KBM-7 (cell line): ENCODE measurements around the gene RAPGEF5.

Source experiments
- DNase-seq: peaks from one replicate; pipeline ENCODE4 v3.0.0-alpha.2; 2015
- in situ Hi-C: fragments of 300-500 bp; cut with MboI; formaldehyde crosslinking; loops from 2 replicates; pipeline ENCODE4 v1.14.3; 2020; ENCODE audit warnings: low sequenced_read_pairs, low pct_unique_long_range_greater_than_20kb, mixed read lengths

The RAPGEF5 gene

DNA sequence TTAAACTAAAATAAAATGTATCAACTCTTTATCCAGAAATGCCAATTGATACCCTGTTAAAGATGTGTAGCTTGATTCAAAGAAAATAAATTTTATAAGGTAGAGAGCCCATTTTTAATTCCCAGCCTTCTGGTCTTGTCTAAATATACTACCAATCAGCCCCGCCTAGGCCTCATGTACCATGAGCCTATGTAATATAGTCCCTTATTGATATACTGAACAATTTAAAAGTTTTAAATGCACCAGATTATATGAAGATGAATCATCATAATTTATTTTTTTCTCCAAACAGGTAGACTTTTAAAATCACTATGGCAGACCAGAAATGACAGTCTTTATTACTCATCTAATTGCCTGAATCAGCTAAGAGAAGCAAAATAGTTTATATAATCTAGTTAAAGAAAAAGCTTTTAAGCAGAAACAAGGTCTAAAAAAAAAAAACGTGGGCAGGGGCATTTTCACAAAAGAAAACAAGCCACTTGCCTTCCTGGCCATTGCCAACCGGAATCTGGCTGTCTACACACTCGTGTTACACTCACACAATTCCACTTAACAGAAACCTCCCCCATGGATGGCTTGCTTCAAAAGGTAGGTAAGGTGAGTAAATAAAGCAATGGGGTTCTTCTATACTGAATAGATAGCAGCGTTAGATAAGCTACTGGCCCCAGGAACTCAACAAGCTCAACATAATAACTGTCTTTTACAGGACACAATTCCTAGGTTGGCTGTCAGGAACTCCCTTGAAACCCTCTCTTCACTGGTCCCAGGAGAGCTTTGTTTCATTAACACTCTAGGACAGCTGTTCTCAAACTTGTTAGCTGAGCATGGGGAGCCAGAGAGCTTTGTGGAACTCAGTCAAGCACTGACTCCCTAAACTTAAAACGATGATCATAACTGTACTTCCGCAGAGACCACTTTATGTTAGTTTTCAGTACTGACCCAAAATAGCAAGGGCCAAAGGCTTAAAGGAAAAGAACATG, 37.2 kb downstream of the RAPGEF5 start:
- in situ Hi-C loops, result no loop called here
- DNase-seq, result no peak

DNA sequence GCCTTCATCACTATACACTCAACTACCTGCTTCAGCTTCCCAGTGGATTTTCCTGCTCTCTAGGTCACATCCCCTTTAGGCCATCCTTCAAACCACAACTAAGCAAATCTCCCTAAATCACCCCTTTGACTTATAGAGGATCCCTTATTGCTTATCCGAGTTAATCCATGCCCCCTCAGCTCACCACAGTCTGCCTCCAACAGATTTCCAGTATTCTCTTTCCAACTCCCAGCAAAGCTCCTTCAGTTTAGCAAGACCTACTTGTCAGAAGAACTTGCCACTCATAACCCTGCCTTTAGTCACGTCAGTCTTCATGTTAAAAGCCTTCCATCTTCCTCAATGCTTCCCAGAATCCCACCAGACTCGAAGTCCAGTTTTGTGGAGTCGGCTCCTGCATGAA, 38.6 kb downstream of the RAPGEF5 start:
- in situ Hi-C loops, result no loop called here
- DNase-seq, result no peak

DNA sequence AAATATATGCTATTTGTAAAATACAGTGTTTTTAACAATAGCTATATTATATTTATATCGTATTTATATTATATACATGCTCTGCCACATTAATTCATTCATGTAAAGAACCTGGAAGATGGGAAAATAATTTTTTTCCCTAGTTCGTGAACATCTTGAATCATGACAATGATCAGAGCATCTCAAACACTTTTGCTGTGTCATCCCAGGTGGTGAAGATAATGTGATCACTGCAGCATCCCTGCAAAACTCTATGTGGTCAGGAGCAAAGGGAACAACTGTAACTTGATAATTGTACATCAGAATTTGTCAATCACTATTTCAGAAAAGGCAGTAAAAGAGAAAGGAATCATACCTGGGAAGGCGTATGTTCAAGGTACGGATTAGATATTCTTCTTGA, 39.3 kb downstream of the RAPGEF5 start:
- in situ Hi-C loops, result no loop called here
- DNase-seq, result no peak

DNA sequence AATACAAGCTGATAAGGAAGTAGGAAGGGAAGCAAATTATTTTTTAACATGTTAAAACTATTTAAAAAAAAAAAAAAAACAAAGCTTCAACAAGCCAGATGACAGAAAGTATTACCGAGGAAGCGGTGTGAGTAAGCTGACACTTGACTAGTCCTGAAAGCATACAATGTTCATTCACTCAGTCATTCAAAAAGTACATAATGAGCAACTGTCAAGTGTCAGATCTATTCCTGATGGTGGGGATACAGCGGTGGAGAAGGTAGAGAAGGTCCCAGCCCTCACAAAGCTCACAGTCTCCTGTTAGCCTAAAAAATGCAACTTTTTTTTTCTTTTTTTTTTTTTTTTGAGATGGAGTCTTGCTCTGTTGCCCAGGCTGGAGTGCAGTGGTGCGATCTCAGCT, 40.0 kb downstream of the RAPGEF5 start:
- in situ Hi-C loops, result no loop called here
- no peak for DNase-seq

DNA sequence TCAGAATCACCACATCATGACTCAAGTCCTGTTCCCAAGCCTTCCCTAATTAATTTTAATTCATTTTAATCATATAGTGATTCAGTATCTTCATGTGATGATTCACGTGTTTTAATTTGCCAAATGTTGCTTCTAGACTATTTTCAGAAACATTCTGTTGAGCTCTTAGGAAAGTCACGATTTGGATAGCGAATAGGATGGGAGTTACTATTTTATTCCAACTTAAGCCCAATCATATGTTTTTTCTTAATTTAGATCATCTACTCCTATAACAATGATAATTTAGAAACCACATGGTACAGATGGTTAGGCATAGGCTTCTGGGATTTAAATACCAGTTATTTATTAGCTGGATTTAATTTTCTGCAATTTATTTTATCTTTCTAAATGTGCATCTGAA, 49.1 kb downstream of the RAPGEF5 start:
- in situ Hi-C loops, result no loop called here
- no peak for DNase-seq

DNA sequence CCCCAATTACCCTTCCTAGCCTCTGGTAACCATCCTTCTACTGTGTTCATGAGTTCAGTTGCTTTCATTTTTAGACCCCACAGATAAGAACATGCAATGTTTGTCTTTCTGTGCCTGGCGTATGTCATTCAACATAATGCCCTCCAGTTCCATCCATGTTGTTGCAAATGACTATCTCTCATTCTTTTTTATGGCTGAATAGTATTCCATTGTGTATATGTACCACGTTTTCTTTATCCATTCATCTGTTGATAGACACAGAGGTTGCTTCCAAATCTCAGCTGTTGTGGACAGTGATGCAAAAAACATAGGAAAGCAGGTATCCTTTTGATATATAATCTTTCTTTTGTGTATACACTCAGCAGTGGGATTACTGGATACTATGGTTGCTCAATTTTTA, 51.2 kb downstream of the RAPGEF5 start:
- DNase-seq, result no peak
- in situ Hi-C loops, result no loop called here

DNA sequence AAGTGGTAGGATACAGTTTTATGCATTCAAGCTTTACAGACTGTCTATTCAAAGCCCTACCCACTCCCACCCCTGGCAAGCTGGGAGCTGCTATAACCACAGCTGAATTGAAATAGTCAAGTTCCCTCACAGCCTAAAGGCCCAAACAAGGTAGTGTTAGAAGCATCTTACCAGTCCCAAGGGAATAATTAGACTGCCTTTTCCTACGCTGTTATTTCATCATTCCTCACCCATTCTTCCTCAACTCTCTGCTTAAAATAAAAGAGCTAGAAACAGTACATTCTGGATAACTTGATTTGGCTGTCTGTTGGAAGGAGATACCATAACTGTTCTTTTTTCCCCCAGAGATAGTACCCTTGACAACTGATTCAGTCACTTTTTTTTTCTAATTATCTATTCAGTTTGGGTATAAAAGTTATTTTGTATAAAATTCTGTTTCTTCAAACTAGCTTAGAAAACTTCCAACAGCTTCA, 54.0 kb downstream of the RAPGEF5 start:
- in situ Hi-C loops, result no loop called here
- no peak for DNase-seq

DNA sequence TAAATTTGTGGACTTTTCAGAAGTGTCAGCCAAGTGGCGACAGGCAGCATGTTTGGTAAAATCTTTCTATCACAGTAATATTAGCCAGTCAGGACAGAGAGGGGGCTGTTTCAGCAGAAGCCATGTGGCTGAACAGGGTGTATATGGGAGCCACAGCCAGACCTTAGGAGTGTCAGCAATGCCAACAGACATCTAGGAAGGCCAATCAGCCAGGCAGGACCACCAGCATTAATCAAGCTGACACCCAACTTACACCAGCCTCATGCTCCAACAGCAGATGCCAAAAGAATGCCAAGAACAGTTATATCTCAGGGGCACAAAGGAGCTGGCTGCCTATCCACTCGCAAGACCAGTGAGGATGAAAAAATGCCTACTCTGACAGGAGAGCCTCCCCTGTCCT, 54.8 kb downstream of the RAPGEF5 start:
- DNase-seq, result no peak
- in situ Hi-C loops, result no loop called here

DNA sequence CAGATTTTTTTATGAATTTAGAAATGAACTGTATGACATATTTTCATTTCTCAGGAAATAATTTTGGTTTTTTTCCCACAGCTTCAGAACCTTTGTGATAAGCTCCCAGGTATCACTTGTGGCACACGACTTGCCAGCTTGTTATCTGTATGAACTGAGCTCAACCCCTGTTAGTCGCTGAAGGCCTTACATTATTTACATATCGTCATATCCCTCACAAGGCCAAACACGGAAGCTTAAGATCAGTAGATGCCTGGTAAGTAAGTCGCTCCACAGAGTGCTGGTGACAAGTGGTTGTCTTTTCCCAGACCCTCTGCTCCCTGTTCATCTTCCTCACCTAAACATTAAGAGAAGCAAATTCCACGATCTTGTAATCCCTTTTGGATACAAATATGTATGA, 55.2 kb downstream of the RAPGEF5 start:
- DNase-seq, result no peak
- in situ Hi-C loops, result no loop called here

DNA sequence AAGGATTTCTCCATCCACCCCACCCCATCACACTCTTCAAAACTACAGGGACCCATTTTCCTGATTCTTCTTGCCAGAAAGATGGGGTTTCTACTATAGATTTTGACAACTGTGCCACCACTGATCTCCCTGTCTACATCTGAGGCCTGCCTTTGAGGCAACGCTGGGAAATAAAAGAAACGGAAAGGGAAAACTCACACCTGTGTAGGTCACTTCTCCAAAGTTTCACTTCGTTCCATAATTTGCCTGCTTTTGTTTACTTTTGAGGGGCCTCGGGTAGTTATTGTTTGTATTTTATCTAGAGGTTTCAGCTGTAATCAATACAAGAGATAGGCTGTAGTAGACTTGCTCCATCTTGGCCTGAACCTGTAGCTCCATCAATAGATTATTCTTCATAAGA, 56.1 kb downstream of the RAPGEF5 start:
- in situ Hi-C loops, result no loop called here
- no peak for DNase-seq

DNA sequence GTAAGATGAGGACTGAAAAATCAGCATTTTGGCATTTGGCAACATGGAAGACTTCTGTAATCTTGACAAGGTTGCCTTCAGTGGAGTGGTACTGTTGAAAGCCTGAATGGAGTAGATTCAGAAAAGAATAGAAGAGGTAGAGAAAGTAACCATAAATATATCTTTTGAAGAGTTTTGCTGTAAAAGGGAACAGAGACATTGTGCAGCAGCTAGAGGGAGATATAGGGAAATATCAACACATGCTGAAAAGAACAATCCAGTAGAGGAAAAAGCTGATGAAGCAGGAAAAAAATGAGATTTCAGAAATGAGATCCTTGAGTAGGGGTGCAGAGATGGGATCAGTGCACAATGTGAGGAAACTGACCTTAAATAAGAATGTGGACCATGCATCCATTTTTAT, 60.0 kb downstream of the RAPGEF5 start:
- no peak for DNase-seq
- in situ Hi-C loops, result no loop called here

DNA sequence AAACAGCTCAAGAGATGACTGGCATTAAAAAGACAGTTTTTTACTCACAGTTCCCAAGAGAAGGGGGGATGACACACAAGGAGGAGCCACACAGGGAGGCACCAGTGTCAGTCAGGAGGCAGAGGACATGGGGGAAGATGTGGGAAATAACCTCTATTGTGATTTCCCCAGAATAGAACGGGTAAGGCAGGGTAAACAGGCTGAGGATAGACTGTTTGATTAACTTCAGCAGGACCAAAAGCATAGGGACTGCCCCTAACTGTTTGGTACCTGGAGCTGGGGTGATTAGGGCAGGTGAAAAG, 60.7 kb downstream of the RAPGEF5 start:
- no peak for DNase-seq
- in situ Hi-C loops, result no loop called here

DNA sequence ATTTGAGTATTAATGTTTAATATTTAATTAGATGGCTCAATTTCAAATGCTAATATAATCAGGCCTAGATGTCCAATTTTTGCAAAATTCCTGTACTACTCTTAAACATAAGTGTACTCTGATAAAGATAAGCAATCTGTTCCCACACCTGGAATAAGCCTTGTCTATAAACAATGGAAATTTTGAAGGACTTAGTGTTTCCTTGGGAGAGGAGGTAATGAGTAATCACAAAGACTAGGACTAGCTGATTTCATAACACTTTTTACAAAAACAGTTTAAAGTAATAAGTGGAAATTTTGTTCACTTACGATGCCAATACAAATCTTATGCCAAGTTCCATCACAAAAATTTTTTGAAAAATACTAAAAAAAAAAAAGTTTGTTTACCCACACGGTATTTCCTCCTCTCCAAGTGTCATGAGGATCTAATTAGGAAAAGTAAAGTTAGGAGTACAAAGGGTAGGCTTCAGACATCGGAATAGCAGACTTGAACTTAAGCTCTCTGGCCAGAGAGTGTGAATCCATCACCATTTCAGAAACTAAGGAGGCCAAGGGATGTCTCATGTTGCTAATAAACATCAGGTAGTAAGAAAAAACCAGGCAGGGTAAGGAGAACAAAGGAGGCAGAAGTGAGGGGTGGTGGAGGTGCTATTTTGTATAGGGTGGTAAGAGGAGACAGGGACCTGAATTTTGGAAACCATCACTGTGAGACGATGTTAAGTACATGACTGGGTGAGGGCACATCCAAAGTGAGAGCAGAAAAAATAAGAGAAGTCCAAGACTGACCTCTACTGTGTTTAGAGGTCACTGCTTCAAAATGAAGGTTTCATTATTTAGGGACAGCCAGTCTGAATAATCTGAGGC, 61.3 kb downstream of the RAPGEF5 start:
- DNase-seq, result no peak
- in situ Hi-C loops, result no loop called here

DNA sequence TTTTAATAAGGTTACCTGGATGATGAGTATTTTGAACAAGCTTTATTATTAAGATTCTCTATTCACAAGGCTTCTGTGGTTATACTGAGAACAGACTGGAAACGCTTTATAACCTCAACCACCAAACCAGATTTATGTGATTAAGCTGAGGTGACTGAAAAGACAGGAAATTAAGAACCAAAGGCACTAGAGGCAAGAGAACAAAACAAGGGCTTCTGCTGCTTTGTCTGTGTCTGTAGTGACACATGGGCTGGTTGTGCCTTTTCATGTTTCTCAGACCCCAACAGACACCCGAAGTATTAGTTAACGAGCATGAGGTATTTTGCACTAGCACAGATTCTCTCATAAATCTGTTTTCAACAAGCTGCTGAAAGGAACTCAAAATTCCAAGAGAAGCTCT, 64.4 kb downstream of the RAPGEF5 start:
- no peak for DNase-seq
- in situ Hi-C loops, result no loop called here

DNA sequence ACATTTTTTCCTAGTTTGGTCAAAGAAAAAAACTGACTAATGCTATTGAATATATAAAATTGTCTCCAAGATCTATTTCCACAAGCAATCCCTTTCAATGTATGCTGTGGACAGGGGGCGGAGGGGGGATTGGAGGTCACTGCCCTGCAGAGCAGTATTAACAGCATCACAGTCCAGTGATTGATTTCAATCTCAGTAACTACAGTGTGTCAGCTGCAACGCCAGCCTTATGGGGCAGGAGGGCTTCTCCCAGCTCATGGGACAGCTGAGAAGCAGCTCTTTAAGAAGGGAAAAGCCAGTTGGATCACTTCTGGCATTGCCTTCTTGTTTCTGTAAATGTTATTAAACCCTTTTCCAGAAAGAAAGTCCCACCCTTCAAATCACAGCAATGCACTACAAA, 65.0 kb downstream of the RAPGEF5 start:
- in situ Hi-C loops, result no loop called here
- DNase-seq, result no peak

DNA sequence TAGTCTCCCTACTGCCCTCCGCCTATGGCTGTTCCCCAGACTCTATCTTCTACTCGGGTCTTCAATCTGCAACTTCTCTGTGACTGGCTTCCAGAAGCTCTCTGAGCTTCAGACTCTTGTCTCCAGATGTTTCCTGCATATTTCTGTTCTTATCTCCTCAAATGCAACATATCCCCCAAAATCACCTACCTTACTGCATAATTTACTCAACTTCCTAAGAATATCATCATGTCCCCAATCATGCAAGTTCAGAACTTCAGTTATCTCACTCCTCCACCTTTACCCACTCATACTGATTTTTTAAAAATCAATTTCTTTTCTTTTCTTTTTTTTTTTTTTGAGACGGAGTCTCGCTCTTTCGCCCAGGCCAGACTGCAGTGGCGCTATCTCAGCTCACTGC, 68.8 kb downstream of the RAPGEF5 start:
- no peak for DNase-seq
- in situ Hi-C loops, result no loop called here

DNA sequence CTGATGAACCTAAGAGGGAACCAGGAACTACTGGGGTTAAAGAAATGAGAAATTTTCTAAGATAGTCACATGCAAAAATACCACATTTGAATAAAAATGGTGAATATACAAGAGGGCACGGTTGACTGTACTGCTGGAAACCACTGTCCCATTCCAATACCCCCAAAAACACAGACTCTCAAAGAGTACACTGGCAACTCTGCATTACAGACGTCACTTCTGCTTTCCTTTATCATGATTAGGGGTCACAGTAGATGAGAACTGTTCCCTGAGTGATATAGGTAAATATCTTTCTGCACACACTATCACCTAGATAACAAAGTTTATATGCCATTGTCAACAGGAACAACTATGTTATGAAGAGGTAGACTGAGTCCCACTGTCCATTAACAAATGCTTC, 69.5 kb downstream of the RAPGEF5 start:
- DNase-seq, result no peak
- in situ Hi-C loops, result no loop called here

DNA sequence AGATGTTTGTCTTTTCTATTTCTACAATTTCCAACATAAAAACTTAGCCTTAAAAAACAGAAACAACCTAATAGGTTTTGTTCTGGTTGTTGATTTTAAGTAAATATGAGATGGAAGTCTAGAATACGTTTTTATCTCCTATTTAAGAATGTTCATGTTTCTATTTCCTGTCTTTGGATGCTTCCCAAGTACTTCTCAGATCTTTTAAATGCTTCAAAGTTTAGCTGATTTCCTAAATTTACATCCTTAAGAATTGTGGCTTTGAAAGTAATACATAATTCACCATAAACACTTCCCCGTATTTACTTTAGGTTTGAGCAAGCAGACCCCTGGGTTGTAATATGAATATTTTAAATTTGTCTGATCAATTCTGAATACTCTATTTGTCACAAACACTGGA, 70.5 kb downstream of the RAPGEF5 start:
- no peak for DNase-seq
- in situ Hi-C loops, result no loop called here

DNA sequence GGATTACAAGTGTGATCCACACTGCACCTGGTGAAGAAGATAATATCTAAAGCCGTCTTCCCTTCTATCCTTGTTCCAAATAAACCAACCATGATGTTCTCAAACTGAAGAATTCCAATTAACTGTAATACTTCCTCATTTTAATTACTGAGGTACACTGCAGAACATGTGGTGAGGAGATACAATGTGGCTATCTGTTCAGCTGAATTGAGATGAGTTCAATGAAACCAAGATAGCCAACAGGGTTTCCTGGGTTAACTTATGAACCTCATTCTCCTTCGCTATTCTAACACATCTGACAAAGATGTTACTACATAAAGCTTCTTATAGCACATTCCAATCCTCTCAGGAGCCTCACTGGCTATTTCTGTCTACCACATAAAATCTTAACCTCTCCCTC, 75.5 kb downstream of the RAPGEF5 start:
- no peak for DNase-seq
- in situ Hi-C loops, result no loop called here

DNA sequence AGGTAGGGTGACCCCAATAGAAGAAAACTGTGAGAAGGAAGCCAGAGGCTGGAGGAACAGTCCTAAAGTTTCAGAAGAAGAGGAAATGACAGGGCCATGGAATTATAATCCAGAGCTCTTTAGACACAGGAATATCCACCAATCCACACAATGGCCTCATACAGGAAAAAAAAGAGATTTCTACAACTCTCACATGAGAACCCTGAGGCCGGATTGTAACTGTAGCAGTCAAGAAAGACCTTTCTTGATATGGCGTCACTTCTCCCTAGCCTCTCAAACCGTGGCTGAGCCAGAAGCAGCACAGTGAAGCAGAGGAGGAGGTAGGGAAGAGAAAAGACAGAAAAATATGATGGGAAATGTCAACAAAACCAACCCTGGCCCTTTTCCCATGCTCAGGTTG, 76.9 kb downstream of the RAPGEF5 start:
- DNase-seq, result no peak
- in situ Hi-C loops, result no loop called here
